Hepatocyte (in vitro differentiated cells): ENCODE data around the gene RALBP1.

Source experiments
- CTCF ChIP-seq: fragments of 200-600 bp; sonication (generic); IDR thresholded peaks from 2 replicates; pipeline ENCODE4 v1.5.1; 2016; ENCODE audit warnings: antibody characterized with exemption, mild to moderate bottlenecking; ENCODE audit not compliant: poor library complexity
- EZH2 ChIP-seq: fragments of 200-600 bp; sonication (generic); IDR thresholded peaks from 2 replicates; pipeline ENCODE4 v1.6.1; 2016; ENCODE audit warnings: antibody characterized with exemption, mild to moderate bottlenecking, borderline replicate concordance
- EZH2phosphoT487 ChIP-seq: fragments of 200-600 bp; sonication (generic); IDR thresholded peaks from one replicate; pipeline ENCODE4 v1.6.1; 2018; ENCODE audit warnings: antibody characterized with exemption, mild to moderate bottlenecking, low read depth, moderate library complexity; ENCODE audit not compliant: unreplicated experiment, severe bottlenecking

DNA sequence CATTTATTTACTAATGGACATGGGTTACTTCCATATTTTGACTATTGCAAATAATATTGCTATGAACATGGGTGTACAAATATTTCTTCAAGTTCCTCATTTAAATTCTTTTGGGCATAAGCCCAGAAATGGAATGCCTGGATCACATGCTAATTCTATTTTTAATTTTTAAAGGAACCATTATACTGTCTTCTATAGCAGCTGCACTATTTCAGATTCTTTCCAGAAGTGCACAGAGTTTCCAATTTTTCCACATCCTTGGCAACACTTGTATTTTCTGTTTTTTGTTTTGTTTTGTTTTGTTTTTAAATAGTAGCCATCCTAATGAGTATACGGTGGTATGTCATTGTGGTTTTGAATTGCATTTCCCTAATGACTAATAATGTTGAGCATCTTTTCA lies 8.5 kb upstream of the RALBP1 start:
- TF ChIP-seq EZH2 (no peak), CTCF (no peak), EZH2phosphoT487 (no peak)
